ENCODE data around the gene GSDMA. TPM values are rescaled to one million over a fixed set of nuclear protein-coding genes. Genes with fewer than 3 reads are reported as not detected.
"Not testable (repeated sequence)": the region's sequence is repeated elsewhere in the genome, so short reads cannot be mapped to it uniquely, and the experiment has no call there.

GSDMA gene
- total RNA-seq, 2 experiments from 2014 or later = 0.64 to 0.87 TPM

DNA sequence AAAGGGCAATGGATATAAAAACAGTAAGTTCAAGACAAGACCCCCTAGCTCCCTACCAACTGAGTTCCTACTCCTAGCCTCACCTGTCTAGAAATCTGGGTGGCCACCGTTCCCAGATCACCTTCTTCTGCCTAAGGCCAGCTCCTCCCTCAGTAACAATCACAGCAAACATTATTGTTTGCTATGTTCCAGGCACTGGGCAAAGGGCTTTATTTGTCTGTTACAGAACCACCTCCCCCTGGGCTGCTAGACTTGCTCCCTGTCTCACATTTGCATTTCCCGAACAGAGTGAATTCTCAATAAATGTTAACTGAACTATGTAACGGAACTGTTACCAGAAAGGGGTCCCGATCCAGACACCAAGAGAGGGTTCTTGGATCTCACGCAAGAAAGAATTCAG lies 28.5 kb upstream of the GSDMA start:
- H3K27ac Mint-ChIP-seq = peak overlapping the region; percentile 20
- H3K9me3 Mint-ChIP-seq = no peaks in the 10 kb centered on the region
- ChIA-PET POLR2A (no interaction called here), CTCF (no interaction called here)
- DNase-seq = no peak
- H3K36me3 Mint-ChIP-seq = no peaks in the 10 kb centered on the region
- peaks cover 7% of the 10 kb centered on the region for H3K4me1 Mint-ChIP-seq (ENCODE audit: low read depth)
- peaks cover 2% of the 10 kb centered on the region for H3K27me3 Mint-ChIP-seq
- H3K4me3 Mint-ChIP-seq = no peak overlapping the region
- intact Hi-C loops (cut with micrococcal nuclease) = no loop called here

DNA sequence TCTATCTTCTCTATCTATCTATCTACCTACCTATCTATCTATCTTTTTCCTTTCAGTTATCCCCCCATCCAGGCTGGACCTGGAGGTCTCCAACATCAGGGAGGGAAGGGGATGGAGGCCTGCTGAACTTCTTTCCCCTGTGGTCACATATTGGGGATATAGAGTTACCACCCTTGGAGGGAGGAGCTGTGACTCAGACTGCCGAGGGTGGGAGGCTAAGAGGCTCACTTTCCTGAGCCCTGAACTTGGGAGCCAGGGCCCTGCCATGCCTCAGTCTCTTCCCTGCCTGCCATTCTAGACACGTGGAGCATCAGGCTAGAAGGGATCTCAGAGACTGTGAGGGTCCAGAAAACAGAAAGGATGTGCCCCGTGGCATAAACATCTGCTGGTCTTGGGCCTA lies 26.9 kb upstream of the GSDMA start:
- POLR2A ChIA-PET = no interaction called here
- CTCF ChIA-PET = no interaction called here
- intact Hi-C loops (cut with micrococcal nuclease) = no loop called here
- no peaks in the 10 kb centered on the region for H3K9me3 Mint-ChIP-seq
- H3K27ac Mint-ChIP-seq = no peak overlapping the region
- peaks cover 16% of the 10 kb centered on the region for H3K4me1 Mint-ChIP-seq (ENCODE audit: low read depth)
- peaks cover 2% of the 10 kb centered on the region for H3K27me3 Mint-ChIP-seq
- H3K36me3 Mint-ChIP-seq = no peaks in the 10 kb centered on the region
- no peak overlapping the region for H3K4me3 Mint-ChIP-seq
- DNase-seq = no peak

DNA sequence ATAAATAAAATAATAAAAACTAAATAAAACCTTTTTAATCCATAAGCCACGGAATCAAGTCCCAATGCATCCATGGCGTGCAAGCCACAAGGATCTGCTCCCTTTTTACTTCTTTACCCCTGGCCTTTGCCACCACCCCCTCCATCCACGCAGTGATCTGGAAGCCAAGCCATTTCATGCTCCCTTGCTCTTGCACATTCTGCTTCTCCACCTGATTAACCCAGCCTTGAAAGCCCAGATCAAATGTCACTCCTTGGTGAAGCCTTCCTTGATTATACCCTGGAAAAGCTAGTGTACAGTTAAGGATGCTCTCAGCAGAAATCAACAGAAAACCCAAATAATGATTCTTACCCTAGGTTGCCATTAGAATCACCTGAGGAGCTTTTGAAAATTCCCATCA lies 25.4 kb upstream of the GSDMA start:
- POLR2A ChIA-PET = interaction anchor here (1.0 to 1.1 kb wide), 2 partner anchors 9 to 16 kb away, joined by 3 read pairs; no protein-coding TSS in a partner anchor
- no peak overlapping the region for H3K4me3 Mint-ChIP-seq
- peaks cover 2% of the 10 kb centered on the region for H3K27me3 Mint-ChIP-seq
- peaks cover 19% of the 10 kb centered on the region for H3K4me1 Mint-ChIP-seq (ENCODE audit: low read depth)
- no peaks in the 10 kb centered on the region for H3K36me3 Mint-ChIP-seq
- H3K9me3 Mint-ChIP-seq = no peaks in the 10 kb centered on the region
- CTCF ChIA-PET = no interaction called here
- H3K27ac Mint-ChIP-seq = no peak overlapping the region
- intact Hi-C loops (cut with micrococcal nuclease) = no loop called here
- no peak for DNase-seq

DNA sequence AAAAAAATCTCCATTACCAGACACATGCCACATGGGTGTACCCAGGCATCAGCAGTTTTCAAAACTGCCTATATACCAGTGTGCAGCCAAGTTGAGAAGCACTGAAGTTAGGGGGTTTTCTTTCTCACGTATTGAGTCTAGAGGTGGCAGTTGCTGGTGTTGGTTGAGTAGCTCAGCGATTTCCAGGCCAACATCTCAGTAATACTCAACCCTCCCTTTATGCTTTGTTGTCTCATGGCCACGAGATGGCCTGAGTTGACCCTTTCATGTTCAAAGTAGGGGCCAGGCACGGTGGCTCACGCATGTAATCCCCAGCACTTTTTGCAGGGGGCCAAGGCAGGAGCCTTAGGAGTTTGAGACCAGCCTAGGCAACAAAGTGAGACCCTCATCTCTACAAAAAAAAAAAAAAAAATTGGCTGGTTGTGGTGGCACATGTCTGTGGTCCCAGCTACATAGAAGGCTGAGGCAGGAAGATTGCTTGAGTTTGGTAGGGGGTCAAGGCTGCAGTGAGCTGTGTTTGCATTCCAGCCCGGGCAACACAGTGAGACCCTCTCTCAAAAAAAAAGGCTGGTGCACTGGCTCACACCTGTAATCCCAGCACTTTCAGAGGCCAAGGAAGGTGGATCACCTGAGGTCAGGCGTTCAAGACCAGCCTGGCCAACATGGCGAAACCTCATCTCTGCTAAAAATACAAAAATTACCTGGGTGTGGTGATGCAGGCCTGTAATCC lies 24.5 kb upstream of the GSDMA start:
- Mint-ChIP-seq H3K36me3 (no peaks in the 10 kb centered on the region), H3K4me3 (no peak overlapping the region), H3K27me3 (no peaks in the 10 kb centered on the region), H3K9me3 (no peaks in the 10 kb centered on the region), H3K4me1 (ENCODE audit: low read depth) (peaks cover 19% of the 10 kb centered on the region), H3K27ac (no peak overlapping the region)
- intact Hi-C loops (cut with micrococcal nuclease) = no loop called here
- no peak for DNase-seq
- ChIA-PET CTCF (interaction anchor here (0.7 to 1.6 kb wide), 3 partner anchors 42 to 285 kb away, joined by 3 to 8 read pairs (median 3); partner anchors contain the start of gene PSMD3), POLR2A (interaction anchor here (1.0 to 1.1 kb wide), 2 partner anchors 10 to 17 kb away, joined by 3 read pairs; no protein-coding TSS in a partner anchor)

DNA sequence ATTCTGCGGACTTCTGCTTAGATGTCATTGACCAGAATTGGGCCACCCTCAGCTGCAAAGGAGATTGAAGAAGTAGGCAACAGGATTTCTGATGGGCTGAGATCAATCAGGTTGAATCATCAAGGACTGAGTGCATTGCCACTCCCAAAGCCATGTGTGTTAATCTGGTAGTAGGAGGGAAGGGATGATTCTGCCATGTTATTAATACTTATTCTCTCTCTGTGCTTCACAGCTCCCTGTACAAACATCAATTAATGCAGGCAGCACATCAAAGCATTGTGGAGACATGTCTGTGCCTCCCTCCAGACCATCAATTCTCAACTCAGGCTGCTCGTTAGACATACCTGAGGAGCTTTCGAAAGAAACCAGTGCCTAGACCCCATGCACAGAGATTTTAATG lies 23.7 kb upstream of the GSDMA start:
- intact Hi-C loops (cut with micrococcal nuclease) = no loop called here
- CTCF ChIA-PET = interaction anchor here (1.0 to 1.8 kb wide), 4 partner anchors 20 to 285 kb away, joined by 3 to 10 read pairs (median 6); partner anchors contain the start of gene PSMD3
- no peaks in the 10 kb centered on the region for H3K9me3 Mint-ChIP-seq
- no peak overlapping the region for H3K27ac Mint-ChIP-seq
- no peak overlapping the region for H3K4me3 Mint-ChIP-seq
- peaks cover 19% of the 10 kb centered on the region for H3K4me1 Mint-ChIP-seq (ENCODE audit: low read depth)
- no peak for DNase-seq
- H3K36me3 Mint-ChIP-seq = no peaks in the 10 kb centered on the region
- H3K27me3 Mint-ChIP-seq = no peaks in the 10 kb centered on the region
- POLR2A ChIA-PET = interaction anchor here (0.6 kb wide), 1 partner anchor 159 kb away, joined by 4 read pairs; no protein-coding TSS in a partner anchor

DNA sequence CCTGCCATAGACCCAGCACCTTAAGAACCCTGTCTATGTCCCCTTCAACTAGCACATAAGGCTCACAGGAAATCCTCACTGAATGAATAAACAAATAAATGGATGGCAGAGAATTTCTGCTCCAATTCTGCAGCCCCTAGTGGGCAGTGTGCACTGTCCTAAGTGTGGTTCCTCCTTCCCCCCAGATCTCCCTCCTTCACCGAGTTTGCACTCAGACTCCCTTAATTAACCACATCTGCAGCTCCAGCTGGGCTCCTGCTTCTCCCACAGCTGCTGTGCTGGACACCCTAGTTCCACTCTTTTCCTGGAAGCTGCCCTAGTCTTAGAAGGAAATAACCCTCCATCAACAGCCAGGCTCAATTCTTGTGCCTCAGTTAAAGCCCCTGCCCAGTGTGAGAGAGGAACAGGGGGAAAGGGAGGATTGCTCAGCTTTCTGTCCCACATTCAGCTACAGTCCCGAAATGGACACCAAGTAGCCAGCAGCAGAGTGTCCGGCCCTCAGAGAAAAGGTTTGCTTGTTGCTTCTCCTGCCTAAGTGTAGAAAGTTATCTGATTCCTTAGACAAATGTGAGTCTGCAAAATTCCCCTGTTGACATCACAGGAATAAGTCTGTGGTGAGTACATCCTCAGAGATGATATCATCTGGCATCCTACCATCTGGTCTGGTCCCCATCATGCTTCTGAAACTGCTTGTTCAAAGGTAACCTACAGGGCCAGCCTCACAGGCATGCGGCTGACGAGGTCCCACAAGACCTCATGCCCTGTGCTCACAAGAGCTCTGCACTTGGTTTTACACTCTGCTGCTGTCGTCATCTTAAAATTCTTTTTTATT lies 23.0 kb upstream of the GSDMA start:
- ChIA-PET POLR2A (interaction anchor here (0.6 to 1.1 kb wide), 2 partner anchors 41 to 159 kb away, joined by 3 to 4 read pairs; partner anchors contain the start of gene PSMD3), CTCF (interaction anchor here (1.3 to 1.8 kb wide), 4 partner anchors 18 to 67 kb away, joined by 4 to 10 read pairs (median 6); partner anchors contain the start of gene PSMD3)
- peak; percentile 78 for DNase-seq
- Mint-ChIP-seq H3K9me3 (no peaks in the 10 kb centered on the region), H3K4me1 (ENCODE audit: low read depth) (peaks cover 19% of the 10 kb centered on the region), H3K4me3 (no peak overlapping the region), H3K36me3 (no peaks in the 10 kb centered on the region), H3K27ac (peak overlapping the region; percentile 46), H3K27me3 (no peaks in the 10 kb centered on the region)
- intact Hi-C loops (cut with micrococcal nuclease) = loop anchor here (1.0 kb wide), 1 partner anchor 40 kb away; the partner anchor contains the start of gene PSMD3

DNA sequence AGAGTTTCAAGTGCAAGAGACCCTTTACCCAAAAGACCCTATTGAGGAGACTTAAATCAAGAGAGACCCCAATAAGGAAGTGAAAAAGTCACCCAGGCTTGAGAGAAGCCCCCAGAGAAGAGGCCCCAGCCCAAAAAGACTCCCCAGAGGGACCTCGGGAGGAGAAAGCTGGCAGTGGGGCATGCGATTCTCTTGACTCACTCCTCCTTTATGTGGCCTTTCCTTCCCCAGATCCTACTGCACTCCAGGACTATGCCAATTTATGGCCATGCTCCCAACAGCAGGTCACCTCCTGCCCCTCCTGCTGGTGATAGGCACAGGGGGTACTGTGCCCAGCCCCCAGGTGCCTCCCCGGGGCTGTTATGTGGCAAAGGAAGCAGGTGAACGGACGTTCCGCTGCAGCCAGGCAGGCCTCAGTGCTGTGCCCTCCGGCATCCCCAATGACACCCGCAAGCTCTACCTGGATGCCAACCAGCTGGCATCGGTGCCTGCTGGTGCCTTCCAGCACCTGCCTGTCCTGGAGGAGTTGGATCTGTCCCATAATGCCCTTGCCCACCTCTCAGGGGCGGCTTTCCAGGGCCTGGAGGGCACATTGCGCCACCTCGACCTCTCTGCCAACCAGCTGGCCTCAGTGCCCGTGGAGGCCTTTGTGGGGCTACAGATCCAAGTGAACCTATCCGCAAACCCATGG lies 19.0 kb upstream of the GSDMA start:
- intact Hi-C loops (cut with micrococcal nuclease) = no loop called here
- DNase-seq = no peak
- Mint-ChIP-seq H3K27me3 (no peaks in the 10 kb centered on the region), H3K36me3 (no peaks in the 10 kb centered on the region), H3K27ac (no peak overlapping the region), H3K4me1 (ENCODE audit: low read depth) (peaks cover 19% of the 10 kb centered on the region), H3K9me3 (no peaks in the 10 kb centered on the region), H3K4me3 (no peak overlapping the region)
- CTCF ChIA-PET = interaction anchor here (0.6 kb wide), 1 partner anchor 290 kb away, joined by 3 read pairs; no protein-coding TSS in a partner anchor
- POLR2A ChIA-PET = no interaction called here

DNA sequence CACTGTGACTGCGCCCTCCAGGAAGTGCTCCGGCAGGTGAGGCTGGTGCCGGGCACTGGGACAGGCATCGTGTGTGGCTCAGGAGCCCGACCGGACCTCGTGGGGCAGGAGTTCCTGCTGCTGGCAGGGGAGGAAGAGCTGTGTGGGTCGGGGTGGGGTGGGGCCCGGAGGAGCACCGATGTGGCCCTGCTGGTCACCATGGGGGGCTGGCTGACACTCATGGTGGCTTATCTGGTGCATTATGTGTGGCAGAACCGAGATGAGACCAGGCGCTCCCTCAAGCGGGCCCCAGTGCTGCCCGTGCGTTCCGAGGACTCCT lies 18.5 kb upstream of the GSDMA start:
- H3K9me3 Mint-ChIP-seq = no peaks in the 10 kb centered on the region
- H3K4me1 Mint-ChIP-seq (ENCODE audit: low read depth) = peaks cover 14% of the 10 kb centered on the region
- H3K4me3 Mint-ChIP-seq = no peak overlapping the region
- H3K36me3 Mint-ChIP-seq = no peaks in the 10 kb centered on the region
- POLR2A ChIA-PET = no interaction called here
- H3K27me3 Mint-ChIP-seq = no peaks in the 10 kb centered on the region
- intact Hi-C loops (cut with micrococcal nuclease) = no loop called here
- no peak for DNase-seq
- H3K27ac Mint-ChIP-seq = no peak overlapping the region
- CTCF ChIA-PET = no interaction called here

DNA sequence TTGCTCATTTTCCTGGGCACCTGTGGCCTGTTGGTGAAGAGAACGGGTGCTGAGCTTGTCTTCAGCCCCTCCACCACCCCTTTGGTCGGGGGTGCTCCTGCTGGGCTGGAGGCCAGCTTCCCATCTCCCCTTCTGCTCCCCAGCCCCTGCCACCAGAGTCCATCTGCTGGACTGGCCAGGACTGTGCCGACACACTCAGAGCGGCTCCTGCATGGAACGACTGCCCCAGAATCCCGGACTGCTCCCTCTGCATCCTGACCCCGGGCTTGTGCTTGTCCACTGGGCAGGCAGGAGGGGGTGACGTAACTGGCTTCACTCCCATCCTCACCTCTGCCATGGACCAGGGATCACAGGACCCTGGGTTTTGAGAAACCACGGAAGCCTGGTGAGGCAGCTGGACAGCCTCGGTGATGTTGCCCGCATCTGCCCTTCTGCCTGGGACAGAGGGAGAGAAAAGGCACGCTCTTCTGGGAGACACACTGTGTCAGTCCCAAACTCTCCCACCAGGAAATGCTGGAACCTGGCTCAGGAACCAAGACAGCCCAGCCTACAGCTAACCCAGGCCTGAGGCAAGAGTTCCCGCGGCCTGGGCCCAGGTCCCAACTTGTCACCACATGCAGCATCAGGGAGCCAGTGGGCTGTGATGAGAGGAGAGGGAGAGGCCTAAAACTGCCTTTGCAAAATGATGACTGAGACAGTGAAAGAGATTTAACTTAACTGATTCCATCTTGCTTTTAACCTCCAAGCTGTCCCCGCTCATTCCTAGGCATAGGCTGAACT lies 16.1 kb upstream of the GSDMA start:
- intact Hi-C loops (cut with micrococcal nuclease) = no loop called here
- Mint-ChIP-seq H3K4me1 (ENCODE audit: low read depth) (no peaks in the 10 kb centered on the region), H3K9me3 (no peaks in the 10 kb centered on the region), H3K36me3 (no peaks in the 10 kb centered on the region), H3K4me3 (no peak overlapping the region), H3K27me3 (no peaks in the 10 kb centered on the region), H3K27ac (no peak overlapping the region)
- ChIA-PET CTCF (interaction anchor here (1.1 to 2.4 kb wide), 2 partner anchors 10 to 12 kb away, joined by 4 to 14 read pairs; no protein-coding TSS in a partner anchor), POLR2A (no interaction called here)
- DNase-seq = no peak

DNA sequence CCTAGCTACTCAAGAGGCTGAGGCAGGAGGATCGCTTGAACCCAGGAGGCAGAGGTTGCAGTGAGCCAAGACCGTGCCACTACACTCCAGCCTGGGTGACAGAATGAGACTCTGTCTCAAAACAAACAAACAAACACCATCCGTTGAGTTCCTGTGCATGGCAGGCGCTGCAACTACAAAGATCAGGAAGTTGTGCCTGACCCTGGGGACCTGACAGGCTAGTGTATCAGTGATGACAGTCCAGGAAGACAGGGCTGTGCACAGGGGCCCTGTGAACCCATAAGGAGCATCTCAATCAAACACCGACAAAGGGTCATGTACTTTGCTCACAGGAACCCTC lies 14.3 kb upstream of the GSDMA start:
- H3K27me3 Mint-ChIP-seq; H3K4me3 Mint-ChIP-seq; POLR2A ChIA-PET; intact Hi-C loops (cut with micrococcal nuclease); H3K9me3 Mint-ChIP-seq; H3K4me1 Mint-ChIP-seq (ENCODE audit: low read depth); H3K27ac Mint-ChIP-seq; H3K36me3 Mint-ChIP-seq; DNase-seq: not testable (repeated sequence)
- CTCF ChIA-PET = interaction anchor here (2.4 kb wide), 1 partner anchor 10 kb away, joined by 14 read pairs; no protein-coding TSS in a partner anchor

DNA sequence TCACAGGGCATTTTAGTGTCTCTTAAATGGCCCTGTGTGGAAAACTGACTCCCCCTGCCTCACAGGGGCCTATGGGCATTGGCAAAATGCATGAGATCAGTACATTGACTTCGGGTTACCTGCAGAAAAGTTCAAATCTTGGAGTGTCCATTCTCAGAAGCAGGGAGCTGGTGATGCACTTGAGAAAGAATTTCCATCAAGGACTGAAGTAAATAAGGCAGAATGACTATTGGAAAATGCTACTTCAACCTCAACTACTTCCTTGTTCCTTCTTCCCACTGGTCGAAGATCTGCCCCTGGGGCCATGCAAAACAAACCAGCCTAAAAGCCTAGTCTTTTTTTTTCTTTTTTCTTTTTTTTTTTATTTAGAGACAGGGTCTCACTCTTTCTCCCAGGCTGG lies 13.8 kb upstream of the GSDMA start:
- no peak overlapping the region for H3K27ac Mint-ChIP-seq
- ChIA-PET POLR2A (no interaction called here), CTCF (interaction anchor here (2.4 kb wide), 1 partner anchor 9 kb away, joined by 14 read pairs; no protein-coding TSS in a partner anchor)
- intact Hi-C loops (cut with micrococcal nuclease) = no loop called here
- DNase-seq = no peak
- no peak overlapping the region for H3K4me3 Mint-ChIP-seq
- no peaks in the 10 kb centered on the region for H3K36me3 Mint-ChIP-seq
- H3K9me3 Mint-ChIP-seq = no peaks in the 10 kb centered on the region
- peaks cover 6% of the 10 kb centered on the region for H3K4me1 Mint-ChIP-seq (ENCODE audit: low read depth)
- no peaks in the 10 kb centered on the region for H3K27me3 Mint-ChIP-seq

Data from activated CD4-positive, alpha-beta memory T cell treated with anti-CD3 and anti-CD28 coated beads for 36 hours (primary cell).